B cell (primary cell): ENCODE results near the gene EGFL8. TPM values are rescaled to one million over a fixed set of nuclear protein-coding genes. Genes with fewer than 3 reads are reported as not detected.

ENCODE experiments used
- ATAC-seq: fragments of 200-7000 bp; cut with Tn5 transposase; one replicate; pipeline ENCODE4 v1.10.0; 2021; ENCODE audit warnings: low read depth, mild to moderate bottlenecking, moderate number of reproducible peaks, moderate library complexity
- CTCF ChIA-PET: fragments of 350-600 bp; sonication (Branson Sonifier 250); formaldehyde crosslinking; loops from one replicate; lab custom pipeline; 2021; ENCODE audit warnings: antibody characterized with exemption, inconsistent platforms; lab: Charles Lee
- POLR2A ChIA-PET: fragments of 350-600 bp; sonication (Branson Sonifier 250); formaldehyde crosslinking; loops from one replicate; lab custom pipeline; 2021; ENCODE audit warnings: antibody characterized with exemption; lab: Charles Lee
- DNase-seq: peaks from one replicate; pipeline ENCODE4 v3.0.0; 2013
- H2AFZ ChIP-seq: 2 replicates; pipeline ENCODE4 v1.6.1; 2012; ENCODE audit warnings: mild to moderate bottlenecking, low read depth, low read length; ENCODE audit not compliant: insufficient read depth, poor library complexity, severe bottlenecking
- H3K27ac ChIP-seq, 2 donors: 1 replicate in 1 of 2; 2 replicates in 1 of 2; pipeline ENCODE4 v1.5.1; 2012 to 2013; ENCODE audit warnings: low read length in 2 of 2, mild to moderate bottlenecking in 2 of 2, moderate library complexity in 1 of 2
- H3K27me3 ChIP-seq, 4 experiments: fragments of 200-600 bp in 1 of 4; sonication (generic) in 1 of 4; replicated peaks in 1 of 4; 1 replicate in 2 of 4; 2 replicates in 2 of 4; pipeline versions ENCODE4 v1.6.1 to v1.7.0; 2013 to 2016; ENCODE audit warnings: low read length in 3 of 4, mild to moderate bottlenecking in 2 of 4, mixed read lengths in 1 of 4, moderate library complexity in 1 of 4; ENCODE audit not compliant: insufficient read depth in 4 of 4, control insufficient read depth in 3 of 4; ENCODE audit errors: control extremely low read depth in 1 of 4
- H3K36me3 ChIP-seq, 2 experiments: replicated peaks in 1 of 2; 1 replicate in 1 of 2; 2 replicates in 1 of 2; pipeline versions ENCODE4 v1.6.1 to v1.7.1; 2013; ENCODE audit warnings: low read length in 1 of 2; ENCODE audit not compliant: insufficient read depth in 2 of 2, control insufficient read depth in 1 of 2; ENCODE audit errors: control extremely low read depth in 1 of 2, extremely low read depth in 1 of 2
- H3K4me1 ChIP-seq, 2 donors: fragments of 200-600 bp in 1 of 2; sonication (generic) in 1 of 2; 1 replicate in 1 of 2; 2 replicates in 1 of 2; pipeline versions ENCODE4 v1.5.1 to v1.6.1; 2013 to 2017; ENCODE audit warnings: low read length in 2 of 2; ENCODE audit not compliant: control insufficient read depth in 2 of 2, insufficient read depth in 2 of 2
- H3K4me2 ChIP-seq: replicated peaks from 2 replicates; pipeline ENCODE3; 2012; ENCODE audit warnings: mild to moderate bottlenecking, low read depth, low read length; ENCODE audit not compliant: poor library complexity, severe bottlenecking
- H3K4me3 ChIP-seq, 5 experiments: fragments of 200-600 bp in 1 of 5; sonication (generic) in 1 of 5; 1 replicate in 3 of 5; 2 replicates in 2 of 5; pipeline versions ENCODE4 v1.5.1 to v1.7.0; 2011 to 2016; ENCODE audit warnings: low read length in 4 of 5, mild to moderate bottlenecking in 4 of 5, low read depth in 2 of 5, control low read depth in 1 of 5, moderate library complexity in 1 of 5; ENCODE audit not compliant: insufficient read depth in 1 of 5; ENCODE audit errors: control extremely low read depth in 1 of 5, extremely low read depth in 1 of 5
- H3K79me2 ChIP-seq: fragments of 200-600 bp; sonication (generic); one replicate; pipeline ENCODE4 v1.6.0; 2016; ENCODE audit warnings: low read length; ENCODE audit not compliant: control insufficient read depth, insufficient read depth
- H3K9ac ChIP-seq: fragments of 200-600 bp; sonication (generic); 2 replicates; pipeline ENCODE4 v1.6.1; 2017; ENCODE audit warnings: mild to moderate bottlenecking, low read length, moderate library complexity
- H3K9me3 ChIP-seq, 3 donors: one replicate each; pipeline versions ENCODE4 v1.6.1 to v1.7.1; 2013; ENCODE audit warnings: low read length in 2 of 3; ENCODE audit not compliant: control insufficient read depth in 2 of 3, insufficient read depth in 1 of 3; ENCODE audit errors: control extremely low read depth in 1 of 3
- H4K20me1 ChIP-seq: 2 replicates; pipeline ENCODE4 v1.6.0; 2012; ENCODE audit warnings: mild to moderate bottlenecking, low read length; ENCODE audit not compliant: insufficient read depth, control insufficient read depth, poor library complexity, severe bottlenecking
- H3K27ac Mint-ChIP-seq: one replicate; pipeline ENCODE4 v1.8.0; 2021; ENCODE audit warnings: mixed read lengths
- H3K27me3 Mint-ChIP-seq: one replicate; pipeline ENCODE4 v1.8.0; 2021; ENCODE audit warnings: mixed read lengths
- H3K4me1 Mint-ChIP-seq: one replicate; pipeline ENCODE4 v1.8.0; 2021; ENCODE audit warnings: mixed read lengths
- H3K4me3 Mint-ChIP-seq: one replicate; pipeline ENCODE4 v1.8.0; 2021; ENCODE audit warnings: mixed read lengths
- H3K9me3 Mint-ChIP-seq: one replicate; pipeline ENCODE4 v1.8.0; 2022; ENCODE audit warnings: mixed read lengths; ENCODE audit not compliant: insufficient read depth
- EZH2 ChIP-seq: IDR thresholded peaks from 2 replicates; pipeline ENCODE4 v1.6.1; 2012; ENCODE audit warnings: borderline replicate concordance, low read depth, mild to moderate bottlenecking, moderate library complexity, low read length; ENCODE audit not compliant: insufficient read depth, poor library complexity, severe bottlenecking
- WGBS: methylation state at CpG from one replicate; pipeline ENCODE4 v1.1.5; 2013; ENCODE audit warnings: missing lambda C conversion rate; ENCODE audit not compliant: insufficient coverage; 5-methylcytosine and 5-hydroxymethylcytosine counted together
- intact Hi-C: fragments of 100-400 bp; cut with micrococcal nuclease; formaldehyde crosslinking; loops from one replicate; pipeline ENCODE4 v1.10.0; 2022
- polyA plus RNA-seq: library from polyadenylated mRNA; depleted of rRNA; stranded (reverse); fragments of >200 nt; gene quantifications from 2 replicates; pipeline ENCODE4 v1.2.3, GENCODE V29; 2012
- total RNA-seq, 2 donors: library from RNA; stranded (reverse); fragments of 120-200 nt in 1 of 2; gene quantifications; 1 replicate in 1 of 2; 2 replicates in 1 of 2; pipeline versions ENCODE4 v1.2.3 to v1.2.4, GENCODE V29; 2013 to 2022
- TF ChIP-seq, protein P1 (sequence below): fragments of 200-600 bp; IDR thresholded peaks from one replicate; pipeline ENCODE4 v1.8.0; 2022; ENCODE audit warnings: antibody characterized with exemption, mild to moderate bottlenecking

EGFL8 gene
- total and polyA plus RNA-seq, 2 donors (not counting 1 experiment from before 2014, with no cell fraction given) = 0.91 to 3.9 TPM

DNA sequence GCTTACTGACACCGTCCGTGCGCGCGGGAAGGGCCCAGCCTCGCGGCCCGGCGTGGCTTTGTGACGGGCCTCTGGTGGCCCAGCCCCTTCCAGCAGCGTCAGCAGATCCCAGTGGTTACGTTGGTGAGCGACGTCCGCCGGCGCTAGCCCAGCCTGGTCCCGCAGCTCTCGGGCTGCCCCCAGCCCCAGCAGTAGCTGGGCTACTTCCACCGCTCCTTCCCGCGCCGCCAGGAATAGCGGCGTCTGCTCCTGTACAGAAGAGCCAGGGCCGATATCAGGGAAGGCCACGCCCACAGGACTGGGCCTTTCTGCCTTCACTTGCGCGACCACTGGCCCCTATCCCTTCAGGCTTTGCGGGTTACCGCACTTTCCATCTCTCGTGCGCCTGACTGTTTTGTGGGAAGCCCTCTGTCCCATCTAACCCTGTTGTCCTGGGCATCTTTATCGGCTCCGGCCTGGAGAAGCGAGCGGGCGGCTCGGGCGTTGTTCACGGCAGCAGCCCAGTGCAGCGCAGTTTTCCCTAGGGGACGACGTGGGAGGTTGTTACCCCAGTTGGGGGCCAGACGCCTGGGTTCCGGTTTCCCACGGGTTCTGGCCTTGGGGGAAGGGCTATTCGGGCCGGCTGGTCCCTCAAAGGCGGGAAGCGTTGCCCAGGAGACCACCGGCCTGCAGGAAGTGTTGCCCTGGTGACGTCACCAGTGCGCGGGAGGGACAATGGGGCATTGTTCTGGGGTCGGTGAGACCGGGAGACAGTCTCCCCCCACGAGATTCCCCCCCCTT lies 31.7 kb downstream of the EGFL8 start:
- Mint-ChIP-seq H3K4me3 (peak overlapping the region; percentile 95), H3K27me3 (no peaks in the 10 kb centered on the region), H3K27ac (peak overlapping the region; percentile 99), H3K9me3 (no peaks in the 10 kb centered on the region), H3K4me1 (peaks cover 55% of the 10 kb centered on the region)
- TF ChIP-seq EZH2 = no peak
- TF ChIP-seq, protein P1, sequence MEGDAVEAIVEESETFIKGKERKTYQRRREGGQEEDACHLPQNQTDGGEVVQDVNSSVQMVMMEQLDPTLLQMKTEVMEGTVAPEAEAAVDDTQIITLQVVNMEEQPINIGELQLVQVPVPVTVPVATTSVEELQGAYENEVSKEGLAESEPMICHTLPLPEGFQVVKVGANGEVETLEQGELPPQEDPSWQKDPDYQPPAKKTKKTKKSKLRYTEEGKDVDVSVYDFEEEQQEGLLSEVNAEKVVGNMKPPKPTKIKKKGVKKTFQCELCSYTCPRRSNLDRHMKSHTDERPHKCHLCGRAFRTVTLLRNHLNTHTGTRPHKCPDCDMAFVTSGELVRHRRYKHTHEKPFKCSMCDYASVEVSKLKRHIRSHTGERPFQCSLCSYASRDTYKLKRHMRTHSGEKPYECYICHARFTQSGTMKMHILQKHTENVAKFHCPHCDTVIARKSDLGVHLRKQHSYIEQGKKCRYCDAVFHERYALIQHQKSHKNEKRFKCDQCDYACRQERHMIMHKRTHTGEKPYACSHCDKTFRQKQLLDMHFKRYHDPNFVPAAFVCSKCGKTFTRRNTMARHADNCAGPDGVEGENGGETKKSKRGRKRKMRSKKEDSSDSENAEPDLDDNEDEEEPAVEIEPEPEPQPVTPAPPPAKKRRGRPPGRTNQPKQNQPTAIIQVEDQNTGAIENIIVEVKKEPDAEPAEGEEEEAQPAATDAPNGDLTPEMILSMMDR = no peak
- intact Hi-C loops = loop anchor here (1.0 to 10.0 kb wide), 13 partner anchors 18 to 1012 kb away; partner anchors contain the start of genes BAG6, CLIC1, CSNK2B and EHMT2
- peaks cover 0 to 9% of the 10 kb centered on the region in 2 experiments for H3K36me3 ChIP-seq
- H3K27ac ChIP-seq = peak overlapping the region; percentile 99 to 100
- H2AFZ ChIP-seq = peak overlapping the region; percentile 65
- POLR2A ChIA-PET = interaction anchor here (0.6 to 1.8 kb wide), 18 partner anchors 16 to 1548 kb away, joined by 3 to 25 read pairs (median 5); partner anchors contain the start of genes AGPAT1, ATF6B, FKBPL and HLA-DRA
- H3K4me3 ChIP-seq = peak overlapping the region; percentile 34 to 99 (median 94)
- H3K4me2 ChIP-seq = peak overlapping the region; percentile 91
- H3K79me2 ChIP-seq = peaks cover 21% of the 10 kb centered on the region
- H3K9ac ChIP-seq = peak overlapping the region; percentile 99
- peak; percentile 100 for DNase-seq
- H4K20me1 ChIP-seq = no peaks in the 10 kb centered on the region
- peak; percentile 22 for ATAC-seq
- H3K9me3 ChIP-seq = no peaks in the 10 kb centered on the region
- WGBS = under 1% methylated on average over 53 of the region's 58 CpGs
- CTCF ChIA-PET = interaction anchor here (0.5 to 1.8 kb wide), 15 partner anchors 10 to 599 kb away, joined by 3 to 9 read pairs (median 4); partner anchors contain the start of genes AGPAT1, ATF6B and FKBPL
- peaks cover 36 to 51% of the 10 kb centered on the region in 2 donors for H3K4me1 ChIP-seq
- H3K27me3 ChIP-seq = no peaks in the 10 kb centered on the region
